Astrocyte (in vitro differentiated cells and primary cell): ENCODE results near the gene PDE1C. TPM values are rescaled to one million over a fixed set of nuclear protein-coding genes. Genes with fewer than 3 reads are reported as not detected.

Experiments used
- DNase-seq: peaks from one replicate; pipeline ENCODE4 v3.0.0-alpha.2; 2010; ENCODE audit warnings: low read depth
- FAIRE-seq: peaks from 2 replicates; lab custom pipeline; 2011; peaks lifted over from hg19 to GRCh38; lab: Jason Lieb, UNC
- H2AFZ ChIP-seq: 2 replicates; pipeline ENCODE4 v1.6.0; 2012; ENCODE audit warnings: low read depth, low read length, inconsistent platforms
- H3K27ac ChIP-seq: 2 replicates; pipeline ENCODE4 v1.5.1; 2011; ENCODE audit warnings: low read depth, low read length, inconsistent platforms
- H3K27me3 ChIP-seq: 2 replicates; pipeline ENCODE4 v1.6.0; 2011; ENCODE audit warnings: low read length, inconsistent platforms; ENCODE audit not compliant: insufficient read depth
- H3K36me3 ChIP-seq: 2 replicates; pipeline ENCODE4 v1.5.1; 2011; ENCODE audit warnings: low read length, inconsistent platforms; ENCODE audit not compliant: insufficient read depth
- H3K4me1 ChIP-seq: 2 replicates; pipeline ENCODE4 v1.5.1; 2011; ENCODE audit warnings: low read length, inconsistent platforms; ENCODE audit not compliant: insufficient read depth
- H3K4me2 ChIP-seq: 2 replicates; pipeline ENCODE4 v1.6.0; 2012; ENCODE audit warnings: low read length, inconsistent platforms
- H3K4me3 ChIP-seq: 2 replicates; pipeline ENCODE4 v1.5.1; 2011; ENCODE audit warnings: low read depth, mild to moderate bottlenecking, low read length, inconsistent platforms; ENCODE audit not compliant: insufficient read depth
- H3K79me2 ChIP-seq: 2 replicates; pipeline ENCODE4 v1.6.0; 2012; ENCODE audit warnings: mild to moderate bottlenecking, low read length, inconsistent platforms; ENCODE audit not compliant: insufficient read depth
- H3K9ac ChIP-seq: 2 replicates; pipeline ENCODE4 v1.6.0; 2012; ENCODE audit warnings: mild to moderate bottlenecking, low read length, inconsistent platforms
- H3K9me3 ChIP-seq: 2 replicates; pipeline ENCODE4 v1.5.1; 2012; ENCODE audit warnings: low read depth, mild to moderate bottlenecking, low read length, inconsistent platforms; ENCODE audit not compliant: insufficient read depth
- H4K20me1 ChIP-seq: 2 replicates; pipeline ENCODE4 v1.6.0; 2012; ENCODE audit warnings: low read length, inconsistent platforms; ENCODE audit not compliant: insufficient read depth
- H3K27ac Mint-ChIP-seq: one replicate; pipeline ENCODE4 v1.8.0; 2021; ENCODE audit warnings: mild to moderate bottlenecking, mixed read lengths; ENCODE audit not compliant: unreplicated experiment
- H3K27me3 Mint-ChIP-seq: one replicate; pipeline ENCODE4 v1.8.0; 2021; ENCODE audit warnings: low read depth, mixed read lengths; ENCODE audit not compliant: unreplicated experiment
- H3K36me3 Mint-ChIP-seq: one replicate; pipeline ENCODE4 v1.8.0; 2021; ENCODE audit warnings: low read depth, mixed read lengths; ENCODE audit not compliant: unreplicated experiment
- H3K4me1 Mint-ChIP-seq: one replicate; pipeline ENCODE4 v1.8.0; 2021; ENCODE audit warnings: low read depth, mixed read lengths; ENCODE audit not compliant: unreplicated experiment
- H3K4me3 Mint-ChIP-seq: one replicate; pipeline ENCODE4 v1.8.0; 2021; ENCODE audit warnings: mild to moderate bottlenecking, moderate library complexity, mixed read lengths; ENCODE audit not compliant: unreplicated experiment
- H3K9me3 Mint-ChIP-seq: one replicate; pipeline ENCODE4 v1.8.0; 2021; ENCODE audit warnings: mild to moderate bottlenecking, mixed read lengths; ENCODE audit not compliant: unreplicated experiment
- EZH2 ChIP-seq: IDR thresholded peaks from 2 replicates; pipeline ENCODE4 v1.6.1; 2012; ENCODE audit warnings: mild to moderate bottlenecking, low read length, inconsistent platforms; ENCODE audit not compliant: insufficient read depth
- total RNA-seq: library from RNA; stranded (reverse); gene quantifications from 2 replicates; pipeline ENCODE4 v1.2.1, GENCODE V29; 2021
- TF ChIP-seq, protein P1 (sequence below): IDR thresholded peaks from 2 replicates; pipeline ENCODE4 v1.5.1; 2011; ENCODE audit warnings: low read depth, mild to moderate bottlenecking, inconsistent platforms, low read length, moderate library complexity; ENCODE audit not compliant: insufficient read depth

Gene PDE1C
- total RNA-seq, 1 donor from 2014 or later: 31.6 TPM

DNA sequence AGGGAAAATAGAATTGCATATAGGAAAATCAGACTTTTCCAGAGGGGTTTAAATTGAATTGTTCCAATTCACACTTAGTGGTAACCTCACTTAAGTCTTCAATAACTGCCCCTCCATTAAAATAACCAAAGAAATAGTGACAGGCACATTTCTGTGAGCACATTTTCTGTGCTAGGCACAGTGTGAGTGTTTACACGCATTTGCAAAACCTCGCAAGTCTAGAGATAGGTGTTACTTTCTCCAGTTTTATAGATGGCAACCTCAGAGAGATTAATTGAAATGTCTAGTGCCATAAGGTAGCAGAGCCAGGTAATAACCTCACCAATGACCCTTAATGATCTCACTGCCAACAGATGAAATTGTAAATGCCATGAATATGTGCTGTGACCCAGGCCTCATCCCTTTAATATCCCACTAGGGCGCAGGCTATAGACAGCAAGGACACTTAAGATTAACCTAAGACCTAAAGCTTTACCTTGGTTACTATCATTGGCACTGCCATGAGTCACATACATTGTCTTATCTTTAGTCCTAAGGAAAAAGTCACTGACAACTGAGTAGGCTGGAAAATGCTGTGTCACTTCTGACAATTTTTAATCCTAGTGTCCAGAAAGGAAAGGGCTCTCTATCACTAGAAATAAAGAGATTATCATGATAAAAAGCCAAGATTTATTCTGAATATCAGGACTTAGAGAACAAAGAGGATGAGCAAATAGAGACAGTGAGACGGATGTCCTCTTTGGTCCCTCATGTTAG, 195.4 kb downstream of the PDE1C start:
- no peaks in the 10 kb centered on the region for H3K9me3 ChIP-seq
- FAIRE-seq (no peak), DNase-seq (no peak)
- H3K27me3 ChIP-seq: no peaks in the 10 kb centered on the region
- no peak overlapping the region for H3K4me3 ChIP-seq
- no peaks in the 10 kb centered on the region for H4K20me1 ChIP-seq
- no peaks in the 10 kb centered on the region for H3K79me2 ChIP-seq
- peaks cover 3% of the 10 kb centered on the region for H3K4me1 Mint-ChIP-seq
- no peak overlapping the region for H3K27ac ChIP-seq
- H2AFZ ChIP-seq: no peak overlapping the region
- peaks cover 6% of the 10 kb centered on the region for H3K36me3 Mint-ChIP-seq
- H3K36me3 ChIP-seq: peaks cover 9% of the 10 kb centered on the region
- no peak overlapping the region for H3K9ac ChIP-seq
- no peak overlapping the region for H3K4me3 Mint-ChIP-seq
- TF ChIP-seq, protein P1, sequence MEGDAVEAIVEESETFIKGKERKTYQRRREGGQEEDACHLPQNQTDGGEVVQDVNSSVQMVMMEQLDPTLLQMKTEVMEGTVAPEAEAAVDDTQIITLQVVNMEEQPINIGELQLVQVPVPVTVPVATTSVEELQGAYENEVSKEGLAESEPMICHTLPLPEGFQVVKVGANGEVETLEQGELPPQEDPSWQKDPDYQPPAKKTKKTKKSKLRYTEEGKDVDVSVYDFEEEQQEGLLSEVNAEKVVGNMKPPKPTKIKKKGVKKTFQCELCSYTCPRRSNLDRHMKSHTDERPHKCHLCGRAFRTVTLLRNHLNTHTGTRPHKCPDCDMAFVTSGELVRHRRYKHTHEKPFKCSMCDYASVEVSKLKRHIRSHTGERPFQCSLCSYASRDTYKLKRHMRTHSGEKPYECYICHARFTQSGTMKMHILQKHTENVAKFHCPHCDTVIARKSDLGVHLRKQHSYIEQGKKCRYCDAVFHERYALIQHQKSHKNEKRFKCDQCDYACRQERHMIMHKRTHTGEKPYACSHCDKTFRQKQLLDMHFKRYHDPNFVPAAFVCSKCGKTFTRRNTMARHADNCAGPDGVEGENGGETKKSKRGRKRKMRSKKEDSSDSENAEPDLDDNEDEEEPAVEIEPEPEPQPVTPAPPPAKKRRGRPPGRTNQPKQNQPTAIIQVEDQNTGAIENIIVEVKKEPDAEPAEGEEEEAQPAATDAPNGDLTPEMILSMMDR: no peak
- TF ChIP-seq EZH2: no peak
- H3K4me2 ChIP-seq: no peak overlapping the region
- no peak overlapping the region for H3K27ac Mint-ChIP-seq
- H3K27me3 Mint-ChIP-seq: no peaks in the 10 kb centered on the region
- no peaks in the 10 kb centered on the region for H3K9me3 Mint-ChIP-seq
- no peaks in the 10 kb centered on the region for H3K4me1 ChIP-seq

DNA sequence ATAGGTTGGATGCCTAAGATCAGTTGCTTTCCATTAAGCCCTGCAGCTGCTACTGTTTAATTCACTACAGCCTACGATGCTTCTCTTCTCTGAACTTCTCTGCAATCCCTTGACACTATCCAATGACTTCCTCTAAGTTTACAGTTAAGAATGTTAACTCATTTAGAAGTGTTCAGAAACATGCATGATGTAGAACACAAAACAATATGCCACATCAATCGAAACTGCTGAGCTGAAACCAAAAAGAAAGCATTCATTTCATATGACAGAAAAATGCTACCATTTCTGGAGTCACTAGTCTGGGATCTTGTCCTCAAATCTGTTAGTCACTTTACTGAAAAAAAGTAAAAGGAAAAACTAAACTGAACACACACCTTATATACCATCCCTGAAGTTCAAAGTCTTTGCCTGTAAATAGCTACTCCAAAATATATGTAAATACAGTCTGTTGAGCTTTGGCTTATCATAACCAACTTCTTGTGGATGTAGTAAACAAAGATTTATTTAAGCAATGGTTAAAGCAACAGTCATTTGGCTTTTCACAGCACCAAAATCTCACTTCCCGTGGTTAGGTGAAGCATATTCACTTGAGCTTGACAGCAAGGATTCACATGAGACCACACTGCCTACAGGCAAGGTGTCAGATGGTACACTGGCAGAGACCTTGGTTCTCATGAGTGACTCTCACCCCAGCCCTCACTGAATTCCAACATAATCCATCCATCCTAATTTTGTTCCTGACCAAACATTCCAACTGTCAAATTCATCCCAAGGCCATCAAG, 196.2 kb downstream of the PDE1C start:
- TF ChIP-seq, protein P1: no peak
- no peak for TF ChIP-seq EZH2
- H3K27me3 ChIP-seq: no peaks in the 10 kb centered on the region
- Mint-ChIP-seq H3K27me3 (no peaks in the 10 kb centered on the region), H3K4me3 (no peak overlapping the region), H3K27ac (no peak overlapping the region), H3K4me1 (peaks cover 3% of the 10 kb centered on the region), H3K9me3 (no peaks in the 10 kb centered on the region), H3K36me3 (peaks cover 6% of the 10 kb centered on the region)
- peaks cover 9% of the 10 kb centered on the region for H3K36me3 ChIP-seq
- no peaks in the 10 kb centered on the region for H3K9me3 ChIP-seq
- no peaks in the 10 kb centered on the region for H3K79me2 ChIP-seq
- no peaks in the 10 kb centered on the region for H3K4me1 ChIP-seq
- H2AFZ ChIP-seq: no peak overlapping the region
- DNase-seq: no peak
- H3K27ac ChIP-seq: no peak overlapping the region
- no peak for FAIRE-seq
- H3K9ac ChIP-seq: no peak overlapping the region
- H4K20me1 ChIP-seq: no peaks in the 10 kb centered on the region
- H3K4me2 ChIP-seq: no peak overlapping the region
- no peak overlapping the region for H3K4me3 ChIP-seq
